Activated T-helper 1 cell treated with Interleukin-2 at 50 U/mL for 16 hours (primary cell): ENCODE data around the gene CDKAL1.
"Not testable (repeated sequence)": the region's sequence is repeated elsewhere in the genome, so short reads cannot be mapped to it uniquely, and the experiment has no call there.

Source experiments
- DNase-seq: peaks from one replicate; pipeline ENCODE4 v3.0.0-alpha.2; 2020; ENCODE audit warnings: low read depth

CDKAL1 gene

DNA sequence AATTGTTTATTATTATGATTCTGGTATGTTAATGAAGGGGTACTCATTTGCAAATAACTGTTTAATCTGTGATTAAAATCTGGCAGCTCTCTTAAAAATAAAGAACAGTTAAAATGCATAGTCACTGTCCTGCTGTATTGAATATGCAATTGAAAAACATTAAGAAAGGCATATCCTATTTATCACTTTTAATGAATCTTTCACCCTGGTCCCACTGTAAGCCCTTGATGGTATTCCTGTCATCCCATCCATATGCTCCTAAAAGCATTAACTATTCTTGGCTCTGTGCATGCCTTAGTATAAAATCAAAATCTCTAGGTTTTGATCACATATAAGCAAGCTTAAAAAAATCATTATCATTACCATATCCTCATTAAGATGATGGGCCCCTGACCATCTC, 648.3 kb downstream of the CDKAL1 start:
- no peak for DNase-seq

DNA sequence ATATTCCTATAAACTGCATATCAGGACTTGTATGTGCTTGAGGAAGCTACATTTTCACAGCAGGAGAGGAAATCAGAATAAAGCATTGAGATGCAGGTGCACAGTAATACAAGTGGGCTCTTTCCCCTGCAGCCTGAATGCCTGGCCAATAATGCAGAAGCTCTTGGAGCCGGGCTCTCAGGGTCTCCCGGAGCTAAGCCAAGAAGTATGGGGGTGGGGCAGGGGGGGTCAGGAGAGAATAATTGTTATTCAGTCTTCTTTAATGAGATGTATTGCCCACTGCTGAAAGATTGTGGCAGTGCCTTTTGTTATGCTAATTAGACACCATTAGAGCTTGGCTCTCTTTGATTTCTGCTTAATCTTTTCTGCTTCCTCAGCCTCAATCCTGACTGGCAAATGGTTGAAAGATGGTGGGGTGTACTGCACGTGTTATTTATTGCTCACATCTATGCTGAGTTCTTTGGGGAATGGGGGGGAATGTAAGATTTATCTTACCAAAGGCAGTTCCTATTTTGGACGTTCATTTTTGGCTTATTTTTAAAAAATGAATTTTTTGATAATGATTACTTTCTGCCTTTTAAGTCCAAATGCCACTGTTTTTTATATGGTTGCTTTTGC, 651.7 kb downstream of the CDKAL1 start:
- no peak for DNase-seq

DNA sequence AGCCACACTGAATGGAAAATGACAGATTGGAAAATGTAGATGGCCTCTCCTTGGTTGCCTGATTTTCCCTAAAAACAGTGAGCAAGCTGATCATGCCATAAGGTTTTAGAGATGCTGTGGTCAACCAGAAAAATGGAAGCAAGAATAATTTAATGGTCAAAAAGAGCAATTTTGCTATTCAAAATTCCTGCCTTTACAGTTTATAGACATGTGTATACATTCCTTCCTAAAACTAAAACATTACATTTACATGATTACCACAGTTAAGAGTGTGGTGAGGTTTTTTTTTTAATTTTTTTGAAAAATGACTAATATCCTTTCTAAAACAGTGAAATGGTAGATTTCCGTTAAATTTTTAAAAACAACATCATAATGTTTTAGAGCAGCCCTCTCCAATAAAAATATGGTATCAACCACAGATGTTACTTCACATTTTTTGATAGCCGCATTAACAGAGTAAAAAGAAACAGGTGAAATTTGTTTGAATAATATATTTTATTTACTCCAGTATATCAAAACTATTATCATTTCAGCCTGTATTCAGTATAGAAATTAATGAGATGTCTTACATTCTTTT, 652.3 kb downstream of the CDKAL1 start:
- DNase-seq: no peak

DNA sequence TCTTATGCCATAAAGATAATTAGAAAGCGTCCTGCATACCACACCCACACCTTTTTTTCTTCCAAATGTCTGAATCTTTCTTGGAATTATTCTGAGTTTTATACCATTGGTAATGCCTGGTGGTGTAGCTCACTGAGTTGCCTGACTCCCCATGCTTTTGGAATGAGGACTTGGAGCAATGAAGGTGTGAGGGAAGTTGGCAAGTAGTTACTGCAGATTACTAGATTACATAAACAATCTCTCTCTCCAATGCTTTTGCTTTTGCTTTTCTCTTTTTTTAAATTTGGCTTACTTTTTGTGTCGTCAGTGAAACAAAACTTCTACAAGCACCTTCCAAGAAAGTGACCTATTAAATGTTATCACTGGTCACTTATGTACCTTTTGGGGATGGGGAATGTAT, 653.2 kb downstream of the CDKAL1 start:
- no peak for DNase-seq

DNA sequence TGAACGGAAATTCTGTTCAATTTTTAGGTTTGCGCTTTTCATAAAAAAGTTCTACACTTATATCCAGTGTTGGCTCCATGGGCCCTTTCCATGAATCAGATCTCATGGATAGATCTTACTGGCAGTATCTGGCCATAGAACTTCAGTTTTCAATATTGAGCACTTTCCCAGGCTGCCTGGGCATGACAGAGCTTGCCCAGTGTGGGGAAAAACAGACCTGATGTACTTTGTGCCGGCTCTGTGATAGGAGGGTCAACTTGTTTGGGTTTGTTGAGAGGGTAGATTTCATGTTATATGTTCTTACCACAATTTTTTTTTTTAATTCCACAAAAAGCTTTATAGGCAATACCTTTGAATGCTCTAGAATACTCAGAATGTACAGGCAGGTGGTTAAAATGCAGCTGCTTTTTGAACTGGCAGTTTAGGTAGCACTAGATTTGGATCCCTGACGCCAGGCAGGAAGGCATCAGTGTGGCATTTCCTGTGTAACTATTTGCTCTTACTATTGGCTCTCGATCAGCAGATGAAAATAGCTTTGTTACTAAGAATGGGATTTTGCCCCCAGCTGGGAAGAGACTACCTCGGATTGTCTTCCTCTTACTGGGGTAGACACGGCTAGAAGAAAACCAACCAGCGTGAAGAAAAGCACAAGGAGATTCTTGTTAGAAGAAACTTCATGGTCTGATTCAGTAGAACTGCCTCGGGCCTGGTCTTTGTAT, 654.4 kb downstream of the CDKAL1 start:
- no peak for DNase-seq

DNA sequence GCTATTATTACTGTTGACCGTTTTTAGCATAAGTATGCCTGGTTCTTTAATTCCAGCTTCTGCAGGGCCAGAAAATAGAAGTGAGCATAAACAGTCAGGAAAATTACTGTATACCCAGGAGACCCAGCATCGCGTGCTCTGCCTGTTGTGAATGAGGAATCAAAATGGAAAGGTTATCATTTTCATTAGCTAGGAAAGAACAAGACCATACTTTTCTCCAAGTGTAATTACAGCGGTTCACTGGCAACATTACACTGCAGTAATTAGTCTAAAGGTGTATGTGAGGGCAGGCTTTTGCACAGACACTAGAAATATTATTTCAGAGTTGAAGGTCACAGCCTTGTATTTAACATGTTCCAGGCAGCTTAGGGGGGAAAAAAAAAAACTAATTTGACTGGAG, 655.5 kb downstream of the CDKAL1 start:
- no peak for DNase-seq

DNA sequence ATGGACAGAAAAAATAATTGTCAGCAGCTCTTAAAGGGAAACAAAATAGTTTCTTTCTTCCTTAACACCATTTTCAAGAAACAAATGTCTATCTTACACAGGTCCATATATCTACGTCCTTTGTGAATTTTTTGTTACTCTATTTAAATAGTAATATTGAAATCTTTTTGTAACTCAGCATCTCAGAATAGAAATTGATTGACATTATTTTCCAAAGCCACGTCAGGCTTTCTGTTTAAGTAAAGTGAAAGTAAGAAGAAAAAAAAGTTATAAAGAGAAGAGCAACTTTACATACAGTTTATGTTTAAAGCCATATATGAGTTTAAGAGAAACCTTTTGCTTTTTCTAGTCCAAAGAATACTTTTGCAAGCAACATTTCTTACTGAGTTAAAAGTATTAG, 656.4 kb downstream of the CDKAL1 start:
- DNase-seq: no peak

DNA sequence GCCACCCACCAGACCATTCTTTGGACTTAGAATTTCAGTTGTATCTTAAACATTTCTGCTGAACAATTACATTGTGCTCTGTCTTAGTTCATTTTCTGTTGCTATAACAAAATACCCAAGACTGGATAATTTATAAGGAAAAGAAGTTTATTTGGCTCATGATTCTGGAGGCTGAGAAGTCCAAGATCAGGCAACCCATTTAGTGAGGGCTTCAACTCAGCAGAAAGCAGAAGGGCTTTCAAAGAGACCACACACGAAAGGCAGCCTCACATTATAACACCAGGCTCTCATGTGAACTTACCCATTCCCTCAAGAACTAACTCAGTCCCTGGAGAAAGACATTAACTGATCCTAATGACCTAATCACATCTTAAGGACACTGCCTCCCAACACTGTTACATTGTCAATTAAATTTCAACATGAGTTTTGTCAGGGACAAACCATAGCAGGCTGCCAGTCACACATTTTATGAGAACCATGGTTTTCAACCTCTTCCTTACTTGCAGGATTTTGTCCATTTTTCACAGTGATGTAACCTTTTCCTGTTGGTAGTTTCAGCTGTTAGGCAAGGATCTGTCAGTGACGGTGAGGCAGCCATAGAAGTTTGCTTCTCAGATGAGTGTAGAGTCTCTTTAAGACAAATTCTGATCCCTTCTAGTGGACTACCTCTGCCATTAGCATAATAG, 659.7 kb downstream of the CDKAL1 start:
- no peak for DNase-seq

DNA sequence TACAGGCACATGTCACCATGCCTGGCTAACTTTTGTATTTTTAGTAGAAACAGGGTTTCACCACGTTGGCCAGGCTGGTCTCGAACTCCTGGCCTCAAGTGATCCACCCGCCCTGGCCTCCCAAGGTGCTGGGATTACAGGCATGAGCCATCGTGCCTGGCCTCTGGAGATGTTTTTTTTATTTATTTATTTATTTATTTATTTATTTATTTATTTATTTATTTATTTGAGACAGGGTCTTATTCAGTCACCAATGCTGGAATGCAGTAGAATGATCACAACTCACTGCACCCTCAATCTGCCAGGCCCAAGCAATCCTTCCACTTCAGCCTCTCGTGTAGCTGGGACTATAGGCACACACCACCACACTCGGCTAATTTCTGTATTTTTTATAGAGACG, 661.0 kb downstream of the CDKAL1 start:
- not testable (repeated sequence) for DNase-seq

DNA sequence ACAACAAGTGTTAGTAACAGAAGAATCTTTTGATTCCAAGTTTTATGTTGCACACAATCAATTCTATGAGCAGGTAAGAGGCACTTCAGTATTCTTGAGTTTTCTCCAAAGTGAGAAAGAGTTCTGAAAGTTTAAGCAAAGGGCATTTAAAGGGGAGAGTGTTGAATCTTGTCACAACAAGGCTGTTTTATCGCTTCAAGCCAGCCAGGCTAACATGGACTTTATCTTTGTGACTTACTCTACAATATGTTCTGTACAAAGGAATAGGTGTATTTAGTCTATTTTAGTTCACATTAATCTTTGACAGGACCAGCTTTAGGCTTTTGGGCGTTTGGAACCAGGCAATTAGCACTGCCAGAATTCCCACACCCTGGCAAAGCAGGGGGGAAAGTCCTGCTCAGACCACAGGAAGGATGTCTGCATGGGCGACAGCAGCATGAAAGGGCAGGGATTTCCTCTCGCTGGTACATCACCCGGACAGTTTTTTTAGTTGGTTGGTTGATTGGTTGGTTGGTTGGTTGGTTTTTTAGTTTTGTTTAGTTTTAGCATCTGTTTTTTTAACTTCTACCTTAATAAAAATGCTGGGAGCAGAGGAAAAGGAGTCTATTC, 663.9 kb downstream of the CDKAL1 start:
- DNase-seq: no peak

DNA sequence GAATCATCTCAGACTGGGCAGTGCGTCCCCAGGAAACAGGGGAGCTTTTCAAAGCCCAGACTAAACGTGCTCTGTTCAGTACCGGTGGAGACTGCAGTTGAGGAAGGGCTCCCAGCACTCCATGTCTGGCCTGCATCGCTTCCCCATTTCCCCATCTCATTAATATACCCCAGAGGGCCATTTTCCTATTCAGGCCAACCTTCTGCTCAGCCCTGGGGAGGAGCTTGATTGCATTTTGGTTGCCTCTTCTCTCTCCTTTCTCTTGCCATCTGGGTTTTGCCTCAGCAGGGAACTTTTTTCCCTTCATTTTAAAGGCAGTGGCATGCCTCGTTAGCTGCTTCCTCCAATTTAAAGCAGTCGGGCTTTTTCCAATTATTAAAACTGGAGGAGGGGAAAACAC, 665.0 kb downstream of the CDKAL1 start:
- no peak for DNase-seq

DNA sequence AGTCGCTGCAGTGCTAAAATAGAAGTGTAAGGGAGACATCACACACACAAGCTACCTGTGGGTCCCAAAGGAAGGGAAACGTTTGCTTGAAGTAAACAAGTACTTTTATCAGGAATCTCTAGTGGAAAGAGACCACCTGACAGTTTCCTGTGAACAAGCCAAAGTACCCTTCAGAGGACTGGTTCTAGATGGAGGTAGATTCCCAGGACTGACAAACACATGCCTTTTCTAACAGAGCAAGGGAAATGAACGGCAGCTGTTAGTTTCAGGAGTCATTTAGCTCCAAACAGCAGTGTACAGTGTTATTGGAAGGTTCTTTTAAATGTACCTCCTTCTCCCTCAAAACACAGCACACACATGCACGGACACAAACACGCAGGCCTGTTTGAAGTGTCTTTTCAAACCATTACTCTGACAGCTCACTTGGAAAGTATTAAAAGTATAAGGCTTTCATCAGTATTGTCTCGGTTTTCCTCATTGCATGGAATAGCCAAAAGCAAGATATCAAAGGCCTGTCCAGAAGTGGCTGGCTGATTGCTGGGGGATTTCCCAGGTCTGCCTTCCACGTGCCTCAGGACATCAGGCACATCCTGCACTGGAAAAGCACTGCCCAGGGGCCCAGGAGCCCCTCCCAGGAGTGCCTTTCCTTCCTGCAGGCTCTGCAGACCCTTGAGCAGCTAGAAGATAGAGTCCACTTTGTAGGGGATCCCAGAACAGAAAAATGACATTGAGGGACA, 666.0 kb downstream of the CDKAL1 start:
- DNase-seq: no peak

DNA sequence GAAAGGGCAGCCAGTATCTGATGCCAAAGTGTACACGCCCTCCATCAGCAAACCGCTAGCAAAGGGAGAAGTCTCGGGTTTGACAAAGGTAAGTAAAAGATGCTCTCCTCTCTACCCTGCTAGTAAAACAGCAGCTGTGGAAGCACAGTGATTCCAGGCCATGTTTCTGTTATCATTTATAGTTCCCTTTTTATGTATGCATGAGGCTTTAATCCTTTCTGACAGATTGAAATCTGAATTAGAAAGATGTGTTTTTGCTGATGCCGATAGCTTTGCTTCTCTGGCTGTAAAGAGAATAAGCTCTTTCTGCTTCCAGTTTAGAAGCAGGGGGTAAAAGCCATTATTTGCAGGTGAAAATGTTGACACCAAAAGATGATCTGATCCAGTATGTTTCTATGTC, 666.9 kb downstream of the CDKAL1 start:
- no peak for DNase-seq

DNA sequence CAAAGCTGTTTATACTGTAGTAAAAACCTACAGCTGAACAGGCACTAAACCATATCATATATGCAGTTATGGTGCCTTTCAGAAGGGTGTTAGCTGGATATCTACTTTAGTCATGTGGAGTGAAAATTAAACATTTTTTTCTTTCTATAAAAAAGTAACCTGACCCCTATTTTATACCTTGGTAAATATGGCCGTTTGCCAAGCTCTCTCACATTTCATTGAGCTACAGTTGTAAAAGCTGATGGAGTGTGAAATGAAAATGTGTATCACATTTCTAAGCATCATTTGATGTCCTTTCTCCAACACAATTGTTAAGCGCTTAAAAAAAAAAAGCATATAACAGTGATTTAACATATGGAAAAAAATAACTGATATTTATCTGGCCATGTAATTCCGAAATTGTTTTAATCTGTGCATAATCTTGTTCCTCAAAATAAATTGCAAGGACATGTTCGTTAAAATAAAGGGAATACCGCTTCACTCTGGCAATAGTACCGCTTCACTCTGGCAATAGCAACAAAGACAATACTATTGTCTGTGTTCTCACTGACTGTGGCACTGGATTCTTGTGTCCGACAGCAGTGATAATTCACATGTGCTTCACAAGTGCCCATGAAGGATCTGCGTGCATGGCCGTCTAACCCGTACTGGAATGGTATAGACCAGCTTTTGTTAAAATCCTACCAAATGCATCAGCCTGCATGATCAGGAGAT, 667.5 kb downstream of the CDKAL1 start:
- no peak for DNase-seq

DNA sequence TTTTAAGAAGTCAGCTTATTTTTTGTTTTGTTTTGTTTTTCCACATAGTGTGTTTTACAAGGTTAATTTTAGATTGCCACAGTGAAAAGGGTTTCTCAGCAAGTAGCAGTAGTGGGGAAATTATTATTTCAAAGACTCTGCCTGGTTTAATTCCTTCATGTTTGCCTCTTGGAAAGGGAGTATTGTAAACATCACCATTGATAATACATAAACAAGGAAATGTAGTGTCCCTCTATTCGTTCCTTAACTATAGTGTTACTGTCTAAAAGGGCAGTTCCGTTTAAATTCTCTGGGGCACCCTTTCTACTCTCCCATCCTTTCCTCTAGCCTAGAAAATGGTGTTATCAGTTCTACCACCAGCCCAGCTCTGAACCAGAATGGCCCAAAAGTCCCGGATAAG, 668.3 kb downstream of the CDKAL1 start:
- no peak for DNase-seq

DNA sequence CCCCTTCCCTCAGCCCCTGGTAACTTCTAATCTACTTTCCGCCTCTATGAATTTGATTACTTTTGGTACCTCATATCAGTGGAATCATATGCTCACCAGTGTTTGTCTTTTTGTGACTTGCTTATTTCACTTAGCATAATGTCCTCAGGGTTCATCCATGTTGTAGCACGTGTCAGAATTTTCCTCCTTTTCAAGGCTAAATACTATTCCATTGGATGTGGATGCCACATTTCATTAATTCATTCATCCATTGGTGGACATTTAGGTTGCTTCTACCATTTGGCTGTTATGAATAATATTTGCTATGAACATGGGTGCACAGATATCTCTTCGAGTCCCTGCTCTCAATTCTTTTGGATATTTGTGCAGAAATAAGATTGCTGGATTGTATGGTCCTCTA, 670.7 kb downstream of the CDKAL1 start:
- no peak for DNase-seq

DNA sequence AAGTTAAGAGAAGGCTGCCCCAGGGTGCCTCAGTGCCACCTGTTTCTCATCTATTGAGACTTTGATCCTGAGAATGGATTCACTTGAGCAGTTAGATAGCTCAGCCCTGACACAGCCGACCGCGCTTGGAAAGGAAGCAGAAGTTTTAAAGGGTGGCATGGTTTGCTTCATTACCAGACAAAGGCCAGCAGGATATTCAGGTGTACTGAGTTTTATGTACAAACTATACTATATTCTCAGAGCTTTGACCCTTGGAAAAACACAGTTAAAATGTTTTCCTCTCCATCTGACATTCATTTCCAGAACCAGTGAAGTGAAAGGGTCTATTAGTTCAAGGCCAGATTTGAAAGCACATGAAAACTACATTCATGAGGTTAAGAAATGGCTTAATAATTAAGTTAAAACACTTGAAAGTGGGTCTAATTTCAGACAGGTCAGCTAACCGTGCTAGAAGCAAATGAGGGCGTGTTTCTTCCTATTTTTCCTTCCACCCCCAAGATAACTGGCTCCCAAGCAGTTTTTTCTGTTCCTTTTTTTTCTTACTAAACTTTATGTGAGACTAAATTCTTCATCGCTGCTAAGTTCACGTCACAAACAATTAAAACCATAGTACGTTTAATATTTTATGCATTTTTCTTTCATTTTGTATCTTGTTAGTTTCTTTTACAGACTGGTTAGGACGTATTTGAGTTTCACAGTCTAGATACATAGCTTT, 674.0 kb downstream of the CDKAL1 start:
- DNase-seq: no peak

DNA sequence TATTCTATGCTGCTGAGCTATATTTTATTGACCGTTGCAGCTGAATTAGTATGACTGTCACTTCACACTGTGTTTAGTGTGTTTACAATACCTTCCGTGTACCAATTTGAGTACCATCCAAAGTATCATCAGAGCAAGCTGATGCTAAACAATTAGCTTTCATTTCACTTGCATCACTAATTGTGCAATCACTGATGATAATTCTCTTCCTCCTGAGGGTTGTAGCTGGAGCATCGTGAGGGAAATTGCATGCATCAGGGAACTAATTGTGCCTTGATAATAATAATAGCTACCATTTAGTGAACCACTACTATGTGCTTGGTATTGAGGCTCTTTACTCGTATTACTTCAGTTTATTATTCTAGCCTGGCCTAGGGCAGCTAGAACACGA, 674.5 kb downstream of the CDKAL1 start:
- DNase-seq: no peak

DNA sequence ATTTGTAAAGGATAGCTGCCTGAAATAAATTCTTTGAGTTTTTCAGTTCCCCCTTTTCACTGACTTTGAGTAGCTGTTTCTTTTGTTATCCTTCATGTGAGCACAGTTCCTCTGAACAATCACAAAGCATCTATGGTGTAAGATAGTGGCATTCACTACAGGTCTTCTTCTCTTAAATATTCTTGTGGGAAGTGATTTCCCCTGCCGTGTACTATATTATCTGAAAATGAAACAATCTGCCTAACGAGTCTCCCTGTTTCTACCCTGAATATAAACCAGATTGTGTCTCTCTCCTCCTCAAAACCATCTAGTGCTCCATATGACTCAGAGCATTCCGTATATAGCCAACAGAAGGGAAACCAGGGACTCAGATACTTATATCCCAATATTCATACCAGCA, 679.2 kb downstream of the CDKAL1 start:
- no peak for DNase-seq

DNA sequence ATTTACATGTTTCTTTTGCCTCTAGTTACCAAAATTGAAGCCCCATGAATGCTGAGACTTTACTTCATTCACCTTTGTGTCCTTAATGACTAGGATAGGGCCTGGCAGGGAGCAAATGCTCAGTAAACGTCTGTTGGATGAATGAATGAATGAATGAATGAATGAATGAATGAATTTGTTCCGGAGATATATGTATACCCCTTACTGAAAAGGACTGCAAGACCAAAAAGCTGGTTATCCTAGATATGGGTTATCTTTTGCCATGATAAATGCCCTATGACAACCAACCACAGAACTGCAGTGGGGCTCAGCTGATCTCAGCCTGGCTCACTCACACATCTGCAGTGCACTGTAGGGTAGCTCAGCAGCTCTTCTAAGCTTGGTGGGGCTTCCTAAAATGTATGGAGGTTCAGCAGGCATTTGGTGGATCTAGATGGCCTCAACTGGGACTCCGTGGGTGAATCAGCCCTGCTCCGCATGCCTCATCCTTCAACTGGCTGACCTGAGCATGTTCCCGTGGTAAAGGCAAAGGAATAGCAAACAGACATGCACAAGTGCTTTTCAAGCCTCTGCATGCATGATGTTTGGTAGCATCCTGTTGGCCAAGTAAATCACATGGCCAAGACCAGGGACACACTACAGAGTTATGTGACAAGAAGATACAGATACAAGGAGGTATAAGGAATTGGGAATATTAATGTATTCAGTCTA, 680.6 kb downstream of the CDKAL1 start:
- DNase-seq: no peak
